DND-41 (cell line): ENCODE data around the gene RBMS3.

Experiments used
- ATAC-seq: fragments of 200-7000 bp; cut with Tn5 transposase; 3 replicates; pipeline ENCODE4 v1.9.1; 2021; ENCODE audit warnings: low read depth; ENCODE audit not compliant: insufficient read depth
- DNase-seq: peaks from one replicate; pipeline ENCODE4 v3.0.0-alpha.2; 2020
- H2AFZ ChIP-seq: 2 replicates; pipeline ENCODE4 v1.6.0; 2012; ENCODE audit warnings: low read depth, low read length
- H3K27ac ChIP-seq: 2 replicates; pipeline ENCODE4 v1.5.1; 2012; ENCODE audit warnings: low read length, inconsistent platforms
- H3K27me3 ChIP-seq: fragments of 200-600 bp; sonication (generic); 2 replicates; pipeline ENCODE4 v1.6.0; 2012; ENCODE audit warnings: low read length, mild to moderate bottlenecking, inconsistent platforms; ENCODE audit not compliant: insufficient read depth, poor library complexity
- H3K36me3 ChIP-seq: 2 replicates; pipeline ENCODE4 v1.5.1; 2012; ENCODE audit warnings: low read length, inconsistent platforms; ENCODE audit not compliant: insufficient read depth
- H3K4me1 ChIP-seq: 2 replicates; pipeline ENCODE4 v1.5.1; 2012; ENCODE audit warnings: mild to moderate bottlenecking, low read length; ENCODE audit not compliant: insufficient read depth
- H3K4me2 ChIP-seq: 2 replicates; pipeline ENCODE4 v1.6.0; 2012; ENCODE audit warnings: mild to moderate bottlenecking, moderate library complexity, low read length, inconsistent platforms; ENCODE audit not compliant: insufficient read depth
- H3K4me3 ChIP-seq, 2 experiments: fragments of 200-600 bp in 1 of 2; shearing (Covaris generic) in 1 of 2; 2 replicates each; pipeline ENCODE4 v1.5.1; 2012 to 2016; ENCODE audit warnings: inconsistent platforms in 2 of 2, low read length in 2 of 2, mild to moderate bottlenecking in 2 of 2, low read depth in 1 of 2, moderate library complexity in 1 of 2
- H3K79me2 ChIP-seq: 2 replicates; pipeline ENCODE4 v1.6.0; 2012; ENCODE audit warnings: low read length, inconsistent platforms; ENCODE audit not compliant: insufficient read depth
- H3K9ac ChIP-seq: 2 replicates; pipeline ENCODE4 v1.6.0; 2012; ENCODE audit warnings: low read depth, mild to moderate bottlenecking, inconsistent platforms, low read length, moderate library complexity
- H3K9me3 ChIP-seq: 2 replicates; pipeline ENCODE4 v1.5.1; 2012; ENCODE audit warnings: low read length, moderate library complexity, mild to moderate bottlenecking, inconsistent platforms; ENCODE audit not compliant: insufficient read depth, severe bottlenecking
- H4K20me1 ChIP-seq: 2 replicates; pipeline ENCODE4 v1.6.0; 2012; ENCODE audit warnings: low read length; ENCODE audit not compliant: insufficient read depth
- CTCF ChIP-seq: IDR thresholded peaks from 2 replicates; pipeline ENCODE4 v1.5.1; 2012; ENCODE audit warnings: borderline replicate concordance, low read length, moderate library complexity, mild to moderate bottlenecking; ENCODE audit not compliant: poor library complexity, severe bottlenecking; ENCODE audit errors: extremely low read depth
- EZH2 ChIP-seq: IDR thresholded peaks from 3 replicates; pipeline ENCODE4 v1.6.1; 2012; ENCODE audit warnings: borderline replicate concordance, low read depth, mild to moderate bottlenecking, moderate library complexity, low read length, inconsistent platforms; ENCODE audit not compliant: severe bottlenecking

The RBMS3 gene

GRCh38 chr3:29949131-29949530 lies 668.3 kb downstream of the RBMS3 start:
- DNase-seq: no peak
- Histone ChIP-seq H4K20me1 (no peaks in the 10 kb centered on the region), H3K4me1 (no peaks in the 10 kb centered on the region), H3K4me2 (no peak overlapping the region), H3K36me3 (no peaks in the 10 kb centered on the region), H3K4me3 (no peak overlapping the region), H3K27me3 (no peaks in the 10 kb centered on the region), H2AFZ (no peak overlapping the region), H3K9me3 (no peaks in the 10 kb centered on the region), H3K9ac (no peak overlapping the region), H3K79me2 (no peaks in the 10 kb centered on the region), H3K27ac (no peak overlapping the region)
- TF ChIP-seq CTCF (no peak), EZH2 (no peak)
- ATAC-seq: no peak

DNA sequence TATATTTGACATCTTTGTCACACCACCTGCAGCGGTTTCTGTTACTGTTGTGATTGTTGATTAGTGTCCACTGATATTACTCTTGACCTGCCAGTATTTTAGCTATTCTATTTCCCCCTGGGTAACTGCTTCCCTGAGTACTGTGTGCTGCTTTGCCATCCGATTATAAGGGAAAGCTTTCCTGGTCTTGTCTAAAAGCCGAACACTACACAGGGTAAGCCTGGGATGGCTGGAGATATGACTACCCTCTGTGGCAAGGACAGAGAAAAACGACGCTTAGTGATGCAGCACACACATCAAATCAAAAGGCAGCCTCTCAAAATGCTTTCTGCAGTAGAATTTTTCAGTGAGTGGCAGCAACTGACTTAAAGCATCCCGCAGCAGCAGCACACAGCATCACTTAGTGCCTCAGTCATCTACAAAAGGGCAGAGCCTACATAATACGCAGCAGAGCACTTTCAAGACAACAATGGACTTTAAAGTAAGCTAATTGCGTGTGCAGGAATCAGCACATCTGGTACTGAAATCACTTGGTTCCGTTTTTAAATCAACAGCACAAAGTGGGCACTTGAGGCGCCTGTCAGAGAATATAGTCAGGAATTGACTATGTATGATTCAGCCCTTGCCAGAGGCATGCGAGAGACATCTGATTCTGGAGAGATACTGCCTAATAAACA lies 669.2 kb downstream of the RBMS3 start:
- H3K27ac ChIP-seq: no peak overlapping the region
- H4K20me1 ChIP-seq: no peaks in the 10 kb centered on the region
- H3K79me2 ChIP-seq: no peaks in the 10 kb centered on the region
- no peak for TF ChIP-seq CTCF
- TF ChIP-seq EZH2: no peak
- ATAC-seq (no peak), DNase-seq (no peak)
- H3K4me3 ChIP-seq: no peak overlapping the region
- no peaks in the 10 kb centered on the region for H3K36me3 ChIP-seq
- H3K4me2 ChIP-seq: no peak overlapping the region
- H3K9me3 ChIP-seq: no peaks in the 10 kb centered on the region
- H3K27me3 ChIP-seq: no peaks in the 10 kb centered on the region
- H2AFZ ChIP-seq: no peak overlapping the region
- no peak overlapping the region for H3K9ac ChIP-seq
- H3K4me1 ChIP-seq: no peaks in the 10 kb centered on the region

DNA sequence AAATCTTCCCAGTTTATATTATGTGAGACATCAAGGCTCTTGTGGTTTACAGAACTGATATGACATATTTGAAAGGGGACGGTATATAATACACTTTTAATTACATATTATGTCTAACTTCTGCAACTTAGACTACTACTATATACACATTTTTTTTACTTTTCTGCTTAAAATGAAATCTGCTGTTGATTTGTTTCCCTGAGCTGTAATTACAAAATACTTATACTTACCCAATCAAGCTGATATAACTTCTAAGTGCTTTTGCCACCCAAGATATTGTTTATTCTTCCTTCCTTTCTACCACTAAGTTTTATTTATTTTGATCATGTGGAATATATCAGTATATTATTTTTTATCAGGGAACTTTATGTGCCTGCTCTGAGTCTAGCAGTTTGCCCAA lies 671.6 kb downstream of the RBMS3 start:
- ATAC-seq: no peak
- Histone ChIP-seq H3K27ac (no peak overlapping the region), H3K4me1 (no peaks in the 10 kb centered on the region), H2AFZ (no peak overlapping the region), H3K36me3 (no peaks in the 10 kb centered on the region), H4K20me1 (no peaks in the 10 kb centered on the region), H3K9me3 (no peaks in the 10 kb centered on the region), H3K27me3 (no peaks in the 10 kb centered on the region), H3K4me2 (no peak overlapping the region), H3K79me2 (no peaks in the 10 kb centered on the region), H3K4me3 (no peak overlapping the region), H3K9ac (no peak overlapping the region)
- TF ChIP-seq CTCF (no peak), EZH2 (no peak)
- DNase-seq: no peak
